Measurements from ENCODE around the gene JMJD1C.
A peak's percentile ranks its signal among the peaks of the same experiment; 100 is the strongest.

Gene JMJD1C

DNA sequence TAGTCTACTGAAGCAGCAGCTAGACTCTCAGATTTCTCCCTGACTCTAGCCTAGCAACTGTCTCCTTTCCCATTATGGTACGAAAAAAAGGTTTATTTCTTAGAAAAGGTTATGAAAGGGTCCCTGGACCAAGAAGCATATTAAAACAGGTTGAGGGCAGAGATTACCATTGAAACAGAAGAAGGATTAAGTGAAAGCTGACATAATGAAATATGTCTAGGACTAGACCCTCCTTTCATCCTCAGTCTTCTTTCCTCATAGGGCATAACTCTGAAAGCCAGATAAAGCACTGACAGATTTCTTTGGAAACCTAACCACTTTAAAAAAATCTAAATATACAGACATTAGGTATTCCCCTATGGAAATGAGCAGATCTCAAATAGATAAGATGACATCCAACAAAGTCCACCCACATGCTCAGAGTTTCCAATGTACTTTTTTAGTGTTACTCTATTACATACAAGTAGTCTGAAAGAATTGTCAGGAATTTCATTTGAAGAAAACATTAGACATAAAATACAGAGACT, 58.6 kb downstream of the JMJD1C start:
- no peak for DNase-seq (ENCODE audit: low read depth)
- H3K4me3 ChIP-seq (ENCODE audit: low read length): no peak overlapping the region
- TF ChIP-seq, protein P1, sequence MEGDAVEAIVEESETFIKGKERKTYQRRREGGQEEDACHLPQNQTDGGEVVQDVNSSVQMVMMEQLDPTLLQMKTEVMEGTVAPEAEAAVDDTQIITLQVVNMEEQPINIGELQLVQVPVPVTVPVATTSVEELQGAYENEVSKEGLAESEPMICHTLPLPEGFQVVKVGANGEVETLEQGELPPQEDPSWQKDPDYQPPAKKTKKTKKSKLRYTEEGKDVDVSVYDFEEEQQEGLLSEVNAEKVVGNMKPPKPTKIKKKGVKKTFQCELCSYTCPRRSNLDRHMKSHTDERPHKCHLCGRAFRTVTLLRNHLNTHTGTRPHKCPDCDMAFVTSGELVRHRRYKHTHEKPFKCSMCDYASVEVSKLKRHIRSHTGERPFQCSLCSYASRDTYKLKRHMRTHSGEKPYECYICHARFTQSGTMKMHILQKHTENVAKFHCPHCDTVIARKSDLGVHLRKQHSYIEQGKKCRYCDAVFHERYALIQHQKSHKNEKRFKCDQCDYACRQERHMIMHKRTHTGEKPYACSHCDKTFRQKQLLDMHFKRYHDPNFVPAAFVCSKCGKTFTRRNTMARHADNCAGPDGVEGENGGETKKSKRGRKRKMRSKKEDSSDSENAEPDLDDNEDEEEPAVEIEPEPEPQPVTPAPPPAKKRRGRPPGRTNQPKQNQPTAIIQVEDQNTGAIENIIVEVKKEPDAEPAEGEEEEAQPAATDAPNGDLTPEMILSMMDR (conservative IDR thresholded peaks at IDR 0.05; ENCODE audit: low read depth, low read length): no peak

DNA sequence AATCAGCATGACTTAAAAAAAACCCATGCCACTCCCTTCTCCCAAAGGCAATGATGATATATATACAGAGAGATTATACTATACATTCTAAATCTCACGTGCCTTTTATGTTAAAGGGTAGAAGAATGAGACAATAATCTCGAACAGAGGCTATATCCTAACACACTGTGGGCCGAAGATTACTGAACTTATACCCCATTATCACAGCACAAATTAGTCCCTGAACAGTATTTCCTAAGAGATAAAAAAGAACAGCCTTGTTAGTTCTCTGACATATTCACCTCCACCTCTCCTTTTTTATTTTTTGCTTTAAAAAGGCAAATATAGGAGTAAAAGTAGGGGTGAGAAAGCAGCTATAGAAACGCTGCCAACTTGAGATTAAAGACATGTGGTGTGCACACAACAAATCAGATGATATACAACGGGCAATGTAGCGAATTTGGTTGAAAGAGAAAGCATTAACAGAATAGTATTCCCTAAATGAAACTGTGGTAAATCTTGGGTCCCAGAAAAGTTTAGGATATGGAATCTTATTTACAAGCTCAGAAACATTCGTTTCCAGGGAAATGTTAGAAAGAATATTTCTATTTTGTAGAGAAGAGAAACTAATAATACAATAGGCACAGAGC, 69.5 kb downstream of the JMJD1C start:
- H3K4me3 ChIP-seq (ENCODE audit: low read length): peak overlapping the region; percentile 26
- peak; percentile 6 for DNase-seq (ENCODE audit: low read depth)
- TF ChIP-seq, protein P1 (conservative IDR thresholded peaks at IDR 0.05; ENCODE audit: low read depth, low read length): no peak

DNA sequence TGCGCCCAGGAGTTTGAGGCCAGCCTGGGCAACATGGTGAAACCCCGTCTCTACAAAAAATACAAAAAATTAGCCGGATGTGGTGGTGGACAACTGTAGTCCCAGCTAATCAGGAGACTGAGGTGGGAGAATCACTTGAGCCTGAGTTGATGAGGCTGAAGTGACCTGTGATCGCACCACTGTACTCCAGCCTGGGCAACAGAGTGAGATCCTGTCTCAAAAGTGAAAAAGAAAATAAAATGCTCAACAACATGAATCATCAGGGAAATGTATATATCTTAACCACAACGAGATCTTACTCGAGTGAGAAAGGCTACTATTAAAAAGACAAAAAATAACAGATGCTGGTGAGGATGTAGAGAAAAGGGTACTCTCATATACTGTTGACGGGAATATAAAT, 72.7 kb downstream of the JMJD1C start:
- TF ChIP-seq, protein P1 (conservative IDR thresholded peaks at IDR 0.05; ENCODE audit: low read depth, low read length): no peak
- no peak for DNase-seq (ENCODE audit: low read depth)
- H3K4me3 ChIP-seq (ENCODE audit: low read length): no peak overlapping the region

DNA sequence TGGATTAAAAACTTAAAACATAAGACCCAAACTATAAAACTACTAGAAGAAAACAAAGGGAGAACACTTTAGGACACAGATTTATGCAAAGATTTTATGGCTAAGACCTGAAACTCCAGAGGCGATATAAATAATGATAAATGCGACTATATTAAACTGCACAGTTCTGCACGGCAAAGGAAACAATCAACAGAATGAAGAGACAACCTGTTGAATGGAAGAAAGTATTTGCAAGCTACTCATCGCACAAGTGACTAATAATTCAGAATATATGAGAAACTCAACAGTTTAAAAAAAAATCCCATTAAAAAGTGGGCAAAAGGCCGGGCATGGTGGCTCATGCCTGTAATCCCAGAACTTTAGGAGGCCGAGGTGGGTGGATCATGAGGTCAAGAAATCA, 73.6 kb downstream of the JMJD1C start:
- TF ChIP-seq, protein P1 (conservative IDR thresholded peaks at IDR 0.05; ENCODE audit: low read depth, low read length): no peak
- DNase-seq (ENCODE audit: low read depth): no peak
- no peak overlapping the region for H3K4me3 ChIP-seq (ENCODE audit: low read length)

DNA sequence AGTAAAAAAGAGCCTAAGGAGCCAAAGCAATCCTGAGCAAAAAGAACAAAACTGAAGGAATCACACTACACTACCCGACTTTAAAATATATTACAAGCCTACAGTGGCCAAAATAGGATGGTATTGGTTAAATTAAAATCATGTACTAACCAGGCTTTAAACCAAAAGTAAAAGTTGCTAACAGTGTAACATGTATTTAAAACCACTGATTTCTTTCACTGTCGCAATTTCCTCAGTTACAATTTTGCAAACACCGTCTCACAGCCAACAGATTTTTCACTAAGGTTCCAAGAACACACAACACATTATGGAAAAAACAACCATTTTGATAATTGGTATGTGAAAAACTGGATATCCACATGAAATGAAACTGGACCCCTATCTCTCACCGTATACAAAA, 74.0 kb downstream of the JMJD1C start:
- TF ChIP-seq, protein P1 (conservative IDR thresholded peaks at IDR 0.05; ENCODE audit: low read depth, low read length): no peak
- no peak overlapping the region for H3K4me3 ChIP-seq (ENCODE audit: low read length)
- DNase-seq (ENCODE audit: low read depth): no peak

DNA sequence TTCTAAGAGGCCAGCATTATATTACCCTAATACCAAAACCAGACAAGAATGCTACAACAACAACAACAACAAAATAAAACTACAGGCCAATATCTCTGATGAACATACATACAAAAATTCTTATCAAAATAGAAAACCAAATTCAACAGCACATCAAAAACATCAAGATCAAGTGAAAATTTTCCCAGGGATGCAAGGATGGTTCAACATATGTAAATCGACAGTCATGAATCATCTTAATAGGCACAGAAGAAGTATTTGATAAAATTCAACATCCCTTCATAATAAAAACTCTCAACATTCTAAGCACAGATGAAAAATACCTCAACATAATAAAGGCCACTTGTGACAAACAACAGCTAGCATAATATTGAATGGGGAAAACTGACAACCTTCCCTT, 75.3 kb downstream of the JMJD1C start:
- no peak overlapping the region for H3K4me3 ChIP-seq (ENCODE audit: low read length)
- DNase-seq (ENCODE audit: low read depth): no peak
- TF ChIP-seq, protein P1 (conservative IDR thresholded peaks at IDR 0.05; ENCODE audit: low read depth, low read length): no peak

DNA sequence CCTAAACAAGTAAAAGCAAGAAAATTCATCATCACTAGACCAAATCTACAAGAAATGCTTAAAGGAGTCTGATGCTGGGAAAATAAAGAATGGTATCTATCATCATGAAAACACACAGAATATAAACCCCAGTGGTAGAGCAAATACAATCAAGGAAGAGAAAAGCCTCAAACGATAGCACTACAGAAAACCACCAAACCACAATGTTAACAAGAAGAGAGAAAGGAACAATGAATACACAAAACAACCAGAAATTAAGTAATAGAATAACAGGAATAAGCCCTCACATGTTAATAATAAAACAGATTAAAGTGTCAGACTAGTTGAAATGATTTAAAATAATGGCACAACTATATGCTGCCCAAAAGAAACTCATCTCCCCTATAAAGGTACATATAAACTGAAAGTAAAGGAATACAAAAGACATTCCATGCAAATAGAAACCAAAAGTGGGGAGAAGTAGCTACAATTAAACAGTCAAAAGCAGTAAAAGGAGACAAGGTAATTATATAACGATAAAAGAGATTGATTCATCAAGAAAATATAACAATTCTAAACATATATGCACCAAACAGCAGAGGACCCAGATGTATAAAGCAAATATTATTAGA, 77.3 kb downstream of the JMJD1C start:
- H3K4me3 ChIP-seq (ENCODE audit: low read length): no peak overlapping the region
- no peak for DNase-seq (ENCODE audit: low read depth)
- TF ChIP-seq, protein P1 (conservative IDR thresholded peaks at IDR 0.05; ENCODE audit: low read depth, low read length): no peak

Data from retinal pigment epithelial cell (primary cell).